CD4-positive, alpha-beta memory T cell (primary cell): ENCODE data around the gene OBSCN. TPM values are rescaled to one million over a fixed set of nuclear protein-coding genes. Genes with fewer than 3 reads are reported as not detected.

Source experiments
- CTCF ChIA-PET: fragments of 350-600 bp; sonication (Branson Sonifier 250); formaldehyde crosslinking; loops from one replicate; lab custom pipeline; 2021; ENCODE audit warnings: inconsistent platforms; ENCODE audit not compliant: partially characterized antibody; lab: Charles Lee
- POLR2A ChIA-PET: fragments of 350-600 bp; sonication (Branson Sonifier 250); formaldehyde crosslinking; loops from one replicate; lab custom pipeline; 2021; ENCODE audit not compliant: partially characterized antibody; lab: Charles Lee
- DNase-seq, 5 donors: peaks; one replicate each; pipeline versions ENCODE4 v3.0.0 to v3.0.0-alpha.2; 2020 to 2022; ENCODE audit warnings: mixed read lengths in 1 of 5
- H3K27ac ChIP-seq: one replicate; pipeline ENCODE4 v1.7.0; 2013; ENCODE audit warnings: low read depth, low read length
- H3K27me3 ChIP-seq: 2 replicates; pipeline ENCODE4 v1.7.0; 2013; ENCODE audit warnings: mild to moderate bottlenecking, low read length, moderate library complexity; ENCODE audit not compliant: insufficient read depth
- H3K36me3 ChIP-seq: 2 replicates; pipeline ENCODE4 v1.7.0; 2013; ENCODE audit warnings: mild to moderate bottlenecking, low read length, moderate library complexity; ENCODE audit not compliant: insufficient read depth
- H3K4me1 ChIP-seq: 2 replicates; pipeline ENCODE4 v1.7.0; 2013; ENCODE audit warnings: mild to moderate bottlenecking, low read length, moderate library complexity; ENCODE audit not compliant: insufficient read depth
- H3K4me3 ChIP-seq, 2 donors: one replicate each; pipeline ENCODE4 v1.7.0; 2013; ENCODE audit warnings: low read length in 2 of 2, mild to moderate bottlenecking in 1 of 2
- H3K9me3 ChIP-seq, 2 donors: one replicate each; pipeline ENCODE4 v1.7.0; 2013; ENCODE audit warnings: low read length in 2 of 2, control low read depth in 1 of 2; ENCODE audit not compliant: control insufficient read depth in 1 of 2
- H3K27ac Mint-ChIP-seq, 7 donors: one replicate each; pipeline ENCODE4 v1.8.0; 2020 to 2021; ENCODE audit warnings: mixed read lengths in 7 of 7, mild to moderate bottlenecking in 6 of 7, inconsistent platforms in 3 of 7, moderate library complexity in 3 of 7
- H3K27me3 Mint-ChIP-seq, 2 donors: one replicate each; pipeline ENCODE4 v1.8.0; 2020 to 2021; ENCODE audit warnings: mixed read lengths in 2 of 2
- H3K36me3 Mint-ChIP-seq, 2 donors: one replicate each; pipeline ENCODE4 v1.8.0; 2020 to 2021; ENCODE audit warnings: mixed read lengths in 2 of 2, inconsistent platforms in 1 of 2, mild to moderate bottlenecking in 1 of 2
- H3K4me1 Mint-ChIP-seq, 4 donors: one replicate each; pipeline ENCODE4 v1.8.0; 2020 to 2021; ENCODE audit warnings: mixed read lengths in 4 of 4, mild to moderate bottlenecking in 1 of 4
- H3K4me3 Mint-ChIP-seq, 8 donors: one replicate each; pipeline ENCODE4 v1.8.0; 2020 to 2021; ENCODE audit warnings: mixed read lengths in 8 of 8, mild to moderate bottlenecking in 7 of 8, moderate library complexity in 6 of 8, inconsistent platforms in 3 of 8
- H3K9me3 Mint-ChIP-seq, 8 donors: one replicate each; pipeline ENCODE4 v1.8.0; 2020 to 2021; ENCODE audit warnings: mixed read lengths in 8 of 8, mild to moderate bottlenecking in 5 of 8, inconsistent platforms in 3 of 8, moderate library complexity in 1 of 8
- intact Hi-C: fragments of 100-400 bp; cut with micrococcal nuclease; formaldehyde crosslinking; loops from one replicate; pipeline ENCODE4 v1.15.1; 2023
- polyA plus RNA-seq, 2 donors: library from polyadenylated mRNA; unstranded; fragments of 300-500 nt; fragmentation: Illumina TruSeq; gene quantifications; one replicate each; pipeline ENCODE4 v1.2.3, GENCODE V29; 2021
- total RNA-seq, 2 experiments: library from RNA; stranded (reverse); gene quantifications; one replicate each; pipeline ENCODE4 v1.2.3, GENCODE V29; 2021

Gene OBSCN
- total and polyA plus RNA-seq, 4 experiments from 2014 or later, result 0.19 to 91.4 (median 39.8) TPM

GRCh38 chr1:228408869-228409805 lies 201.3 kb downstream of the OBSCN start:
- ChIA-PET CTCF (interaction anchor here (0.8 kb wide), 1 partner anchor 49 kb away, joined by 3 read pairs; no protein-coding TSS in a partner anchor), POLR2A (no interaction called here)
- H3K36me3 ChIP-seq, result peaks cover 2% of the 10 kb centered on the region
- Mint-ChIP-seq H3K4me3 (peak overlapping the region in 4 of 8 donors; percentile 13 to 65 (median 34)), H3K36me3 (peaks cover 5 to 15% of the 10 kb centered on the region in 2 donors), H3K9me3 (no peaks in the 10 kb centered on the region), H3K27me3 (no peaks in the 10 kb centered on the region), H3K27ac (peak overlapping the region in 4 of 7 donors; percentile 43 to 91 (median 68)), H3K4me1 (peaks cover 15 to 44% (median 25%) of the 10 kb centered on the region in 4 donors)
- no peak overlapping the region for H3K27ac ChIP-seq
- no peaks in the 10 kb centered on the region for H3K9me3 ChIP-seq
- peaks cover 29% of the 10 kb centered on the region for H3K4me1 ChIP-seq
- intact Hi-C loops, result loop anchor here (5.0 kb wide), 1 partner anchor 132 kb away; no protein-coding TSS in a partner anchor
- H3K4me3 ChIP-seq, result no peak overlapping the region
- H3K27me3 ChIP-seq, result no peaks in the 10 kb centered on the region
- no peak for DNase-seq

GRCh38 chr1:228410015-228410414 lies 202.2 kb downstream of the OBSCN start:
- peak overlapping the region in 2 of 7 donors; percentile 41 to 91 for H3K27ac Mint-ChIP-seq
- H3K4me1 ChIP-seq, result peaks cover 20% of the 10 kb centered on the region
- no peaks in the 10 kb centered on the region for H3K9me3 Mint-ChIP-seq
- ChIA-PET POLR2A (no interaction called here), CTCF (interaction anchor here (0.8 kb wide), 1 partner anchor 48 kb away, joined by 3 read pairs; no protein-coding TSS in a partner anchor)
- no peaks in the 10 kb centered on the region for H3K27me3 Mint-ChIP-seq
- peaks cover 0 to 9% of the 10 kb centered on the region in 2 donors for H3K36me3 Mint-ChIP-seq
- H3K4me3 Mint-ChIP-seq, result peak overlapping the region in 3 of 8 donors; percentile 13 to 52 (median 44)
- peaks cover 7 to 35% (median 17%) of the 10 kb centered on the region in 4 donors for H3K4me1 Mint-ChIP-seq
- H3K4me3 ChIP-seq, result no peak overlapping the region
- intact Hi-C loops, result no loop called here
- DNase-seq, result no peak
- H3K36me3 ChIP-seq, result no peaks in the 10 kb centered on the region
- H3K27me3 ChIP-seq, result no peaks in the 10 kb centered on the region
- H3K9me3 ChIP-seq, result no peaks in the 10 kb centered on the region
- no peak overlapping the region for H3K27ac ChIP-seq

GRCh38 chr1:228410671-228411070 lies 202.8 kb downstream of the OBSCN start:
- Mint-ChIP-seq H3K4me3 (no peak overlapping the region), H3K36me3 (peaks cover 0 to 6% of the 10 kb centered on the region in 2 donors), H3K27ac (peak overlapping the region in 2 of 7 donors; percentile 52 to 62), H3K4me1 (peaks cover 5 to 32% (median 15%) of the 10 kb centered on the region in 4 donors), H3K27me3 (peaks cover 0 to 2% of the 10 kb centered on the region in 2 donors), H3K9me3 (no peaks in the 10 kb centered on the region)
- Histone ChIP-seq H3K4me1 (peaks cover 18% of the 10 kb centered on the region), H3K36me3 (no peaks in the 10 kb centered on the region), H3K4me3 (no peak overlapping the region), H3K9me3 (no peaks in the 10 kb centered on the region), H3K27ac (no peak overlapping the region), H3K27me3 (no peaks in the 10 kb centered on the region)
- intact Hi-C loops, result no loop called here
- ChIA-PET CTCF (interaction anchor here (1.3 kb wide), 1 partner anchor 47 kb away, joined by 3 read pairs; a partner anchor contains a TSS), POLR2A (no interaction called here)
- no peak for DNase-seq

DNA sequence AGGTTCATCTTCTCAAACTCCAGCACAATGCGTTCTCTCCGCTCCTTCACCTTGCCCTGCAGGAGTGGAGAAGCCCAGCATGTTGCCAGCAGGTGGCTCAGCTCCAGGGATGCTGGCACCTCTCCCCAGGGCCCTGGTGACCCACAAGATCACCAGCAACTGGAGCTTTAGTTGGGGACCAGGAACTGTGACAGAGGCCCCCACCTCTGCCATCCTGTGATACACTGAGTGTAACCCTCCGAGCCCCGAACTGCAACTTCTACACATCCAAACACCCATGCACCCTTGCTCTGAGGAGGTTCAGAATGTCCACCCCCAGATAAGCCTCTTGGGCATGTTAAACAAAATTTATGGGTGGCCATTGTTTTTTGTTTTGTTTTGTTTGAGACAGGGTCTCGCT lies 203.3 kb downstream of the OBSCN start:
- Mint-ChIP-seq H3K27ac (peak overlapping the region in 1 of 7 donors; percentile 62), H3K4me1 (peaks cover 9 to 34% (median 18%) of the 10 kb centered on the region in 4 donors), H3K27me3 (peaks cover 0 to 4% of the 10 kb centered on the region in 2 donors), H3K36me3 (peaks cover 0 to 4% of the 10 kb centered on the region in 2 donors), H3K9me3 (no peaks in the 10 kb centered on the region), H3K4me3 (no peak overlapping the region)
- H3K36me3 ChIP-seq, result no peaks in the 10 kb centered on the region
- ChIA-PET POLR2A (no interaction called here), CTCF (interaction anchor here (1.3 kb wide), 1 partner anchor 46 kb away, joined by 3 read pairs; a partner anchor contains a TSS)
- peaks cover 22% of the 10 kb centered on the region for H3K4me1 ChIP-seq
- H3K27ac ChIP-seq, result no peak overlapping the region
- no peak for DNase-seq
- H3K27me3 ChIP-seq, result no peaks in the 10 kb centered on the region
- no peaks in the 10 kb centered on the region for H3K9me3 ChIP-seq
- no peak overlapping the region for H3K4me3 ChIP-seq
- intact Hi-C loops, result no loop called here

- Histone ChIP-seq H3K27ac (no peak overlapping the region), H3K36me3 (no peaks in the 10 kb centered on the region), H3K4me3 (no peak overlapping the region), H3K27me3 (no peaks in the 10 kb centered on the region), H3K4me1 (peaks cover 25% of the 10 kb centered on the region), H3K9me3 (no peaks in the 10 kb centered on the region)
- ChIA-PET POLR2A (interaction anchor here (1.0 to 1.2 kb wide), 2 partner anchors 20 to 45 kb away, joined by 3 read pairs; no protein-coding TSS in a partner anchor), CTCF (interaction anchor here (1.1 to 1.3 kb wide), 3 partner anchors 14 to 245 kb away, joined by 3 read pairs; a partner anchor contains a TSS)
- Mint-ChIP-seq H3K27ac (peak overlapping the region in 1 of 7 donors; percentile 62), H3K36me3 (peaks cover 0 to under 1% of the 10 kb centered on the region in 2 donors), H3K9me3 (no peaks in the 10 kb centered on the region), H3K4me3 (no peak overlapping the region), H3K4me1 (peaks cover 10 to 38% (median 20%) of the 10 kb centered on the region in 4 donors), H3K27me3 (peaks cover 0 to 6% of the 10 kb centered on the region in 2 donors)
- no peak for DNase-seq
- intact Hi-C loops, result no loop called here
Measured at GRCh38 chr1:228411548-228412430, 203.9 kb downstream of the OBSCN start.

DNA sequence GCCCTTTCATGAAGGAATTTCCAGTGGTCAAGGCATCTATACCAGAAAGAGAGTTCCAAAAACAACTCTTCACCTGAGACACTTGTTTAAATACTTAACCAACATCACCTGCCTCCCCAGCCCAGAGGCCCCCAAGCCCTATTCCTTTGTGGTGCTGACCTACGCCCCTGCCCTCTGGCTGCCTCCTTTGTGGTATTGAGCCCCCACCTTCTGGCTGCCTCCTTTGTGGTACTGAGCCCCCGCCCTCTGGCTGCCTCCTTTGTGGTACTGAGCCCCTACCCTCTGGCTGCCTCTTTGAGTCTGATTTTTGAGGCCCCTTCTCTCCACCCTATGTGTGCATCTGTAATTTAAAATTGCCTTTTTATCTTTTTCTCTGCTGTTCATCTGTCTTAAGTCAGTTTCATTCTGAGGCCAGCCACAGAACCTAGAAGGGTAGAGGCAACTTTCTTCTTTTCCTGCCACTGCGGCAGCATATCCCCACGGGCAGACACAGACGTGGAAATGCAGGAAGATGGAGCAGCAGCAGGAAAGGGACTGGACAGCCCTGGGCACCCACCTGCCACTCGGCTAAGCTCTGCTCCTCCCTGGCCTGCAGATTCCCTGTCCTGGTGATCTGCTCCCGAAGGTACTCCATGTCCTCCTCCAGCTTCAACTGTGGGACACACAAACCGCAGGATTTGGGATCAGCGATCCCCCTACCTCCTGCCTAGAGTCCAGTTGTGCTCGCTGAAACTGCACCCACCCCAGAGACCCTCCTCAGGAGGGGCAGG lies 205.6 kb downstream of the OBSCN start:
- Histone ChIP-seq H3K4me1 (peaks cover 19% of the 10 kb centered on the region), H3K27ac (no peak overlapping the region), H3K4me3 (no peak overlapping the region), H3K36me3 (no peaks in the 10 kb centered on the region), H3K27me3 (no peaks in the 10 kb centered on the region), H3K9me3 (no peaks in the 10 kb centered on the region)
- CTCF ChIA-PET, result interaction anchor here (1.3 kb wide), 1 partner anchor 247 kb away, joined by 3 read pairs; no protein-coding TSS in a partner anchor
- DNase-seq, result no peak
- Mint-ChIP-seq H3K27me3 (peaks cover 2 to 8% of the 10 kb centered on the region in 2 donors), H3K9me3 (no peaks in the 10 kb centered on the region), H3K4me1 (peaks cover 12 to 32% (median 21%) of the 10 kb centered on the region in 4 donors), H3K4me3 (no peak overlapping the region), H3K27ac (peak overlapping the region in 2 of 7 donors; percentile 61 to 65), H3K36me3 (no peaks in the 10 kb centered on the region)
- intact Hi-C loops, result no loop called here
- POLR2A ChIA-PET, result interaction anchor here (2.1 kb wide), 1 partner anchor 9 kb away, joined by 8 read pairs; no protein-coding TSS in a partner anchor
